BE2C (cell line): ENCODE data around the gene WWP2. TPM values are rescaled to one million over a fixed set of nuclear protein-coding genes. Genes with fewer than 3 reads are reported as not detected.

ENCODE experiments used
- DNase-seq: peaks from one replicate; pipeline ENCODE4 v3.0.0-alpha.2; 2020
- H3K27me3 ChIP-seq: fragments of 250-450 bp; sonication (Bioruptor Pico); 2 replicates; pipeline ENCODE4 v1.5.1; 2020; ENCODE audit warnings: mild to moderate bottlenecking
- H3K36me3 ChIP-seq: fragments of 250-450 bp; sonication (Bioruptor Pico); 2 replicates; pipeline ENCODE4 v1.5.1; 2020; ENCODE audit warnings: mild to moderate bottlenecking
- H3K4me1 ChIP-seq: fragments of 250-450 bp; sonication (Bioruptor Pico); 2 replicates; pipeline ENCODE4 v1.5.1; 2020
- H3K4me3 ChIP-seq: 2 replicates; pipeline ENCODE4 v1.5.1; 2011; ENCODE audit warnings: low read depth, low read length
- H3K9me3 ChIP-seq: fragments of 250-450 bp; sonication (Bioruptor Pico); 2 replicates; pipeline ENCODE4 v1.5.1; 2020
- CTCF ChIP-seq: IDR thresholded peaks from 2 replicates; pipeline ENCODE4 v1.5.1; 2012; ENCODE audit warnings: mild to moderate bottlenecking, low read depth, low read length
- polyA plus RNA-seq: library from polyadenylated mRNA; unstranded; fragments of >200 nt; gene quantifications from one replicate; pipeline ENCODE4 v1.2.1, GENCODE V29; 2012; ENCODE audit warnings: low read depth, missing spikeins; ENCODE audit not compliant: insufficient read length, insufficient read depth

Gene WWP2
- 20.8 TPM for polyA plus RNA-seq

- peaks cover 7% of the 10 kb centered on the region; the same call in 1 of the 2 replicates for H3K4me1 ChIP-seq
- DNase-seq: peak; percentile 85
- H3K9me3 ChIP-seq: no peaks in the 10 kb centered on the region
- peak within 1 kb of the TSS; percentile 92 for H3K4me3 ChIP-seq
- no peak for TF ChIP-seq CTCF
- no peaks in the 10 kb centered on the region for H3K36me3 ChIP-seq
- no peaks in the 10 kb centered on the region for H3K27me3 ChIP-seq
Measured at GRCh38 chr16:69761983-69762813, at the start of gene WWP2. TSS of gene WWP2 (plus strand) at chr16:69762332. CDS start at chr16:69787011, 24,679 bp downstream.

GRCh38 chr16:69712914-69713581 lies 49.1 kb upstream of the WWP2 start:
- H3K9me3 ChIP-seq: no peaks in the 10 kb centered on the region
- no peak for DNase-seq
- no peaks in the 10 kb centered on the region for H3K36me3 ChIP-seq
- no peaks in the 10 kb centered on the region for H3K27me3 ChIP-seq
- H3K4me1 ChIP-seq: no peaks in the 10 kb centered on the region
- no peak for TF ChIP-seq CTCF
- no peak overlapping the region for H3K4me3 ChIP-seq

GRCh38 chr16:69717066-69717465 lies 45.1 kb upstream of the WWP2 start:
- DNase-seq: no peak
- Histone ChIP-seq H3K27me3 (no peaks in the 10 kb centered on the region), H3K36me3 (no peaks in the 10 kb centered on the region)

GRCh38 chr16:69718111-69718764 lies 43.9 kb upstream of the WWP2 start:
- Histone ChIP-seq H3K9me3 (no peaks in the 10 kb centered on the region), H3K4me1 (no peaks in the 10 kb centered on the region), H3K36me3 (no peaks in the 10 kb centered on the region), H3K4me3 (no peak overlapping the region), H3K27me3 (no peaks in the 10 kb centered on the region)
- DNase-seq: no peak
- TF ChIP-seq CTCF: no peak

More at GRCh38 chr16:69717066-69717465, 45.1 kb upstream of the WWP2 start:
- TF ChIP-seq CTCF: no peak
- no peaks in the 10 kb centered on the region for H3K4me1 ChIP-seq
- H3K4me3 ChIP-seq: no peak overlapping the region
- H3K9me3 ChIP-seq: no peaks in the 10 kb centered on the region

GRCh38 chr16:69720822-69721430 lies 41.2 kb upstream of the WWP2 start:
- no peak overlapping the region for H3K4me3 ChIP-seq
- no peaks in the 10 kb centered on the region for H3K36me3 ChIP-seq
- DNase-seq: no peak
- H3K9me3 ChIP-seq: no peaks in the 10 kb centered on the region
- H3K27me3 ChIP-seq: no peaks in the 10 kb centered on the region
- H3K4me1 ChIP-seq: no peaks in the 10 kb centered on the region
- TF ChIP-seq CTCF: no peak
